MCF 10A (cell line): ENCODE measurements around the gene TMC5. TPM values are rescaled to one million over a fixed set of nuclear protein-coding genes. Genes with fewer than 3 reads are reported as not detected.

Experiments used
- BruUV-seq: library from RNA; stranded (reverse); fragments of 400-500 nt; replicated peaks from 2 replicates; lab custom pipeline; 2021; lab: Mats Ljungman, UMichigan
- CTCF ChIA-PET: fragments of 300-600 bp; sonication (Branson Sonifier 250); formaldehyde crosslinking; extraction: SDS; loops from one replicate; lab custom pipeline; 2021; ENCODE audit warnings: antibody characterized with exemption, inconsistent platforms; lab: Yijun Ruan, JAX
- POLR2A ChIA-PET: fragments of 300-600, 350-650 bp; sonication (Branson Sonifier 250); formaldehyde crosslinking; extraction: SDS; loops from one replicate; lab custom pipeline; 2020; ENCODE audit warnings: antibody characterized with exemption, inconsistent platforms; lab: Yijun Ruan, JAX
- DNase-seq: peaks from one replicate; pipeline ENCODE4 v3.0.0-alpha.2; 2018; ENCODE audit not compliant: unreplicated experiment
- H3K27ac Mint-ChIP-seq: one replicate; pipeline ENCODE4 v1.8.0; 2022; ENCODE audit warnings: mild to moderate bottlenecking, low read depth, mixed read lengths; ENCODE audit not compliant: unreplicated experiment
- H3K27me3 Mint-ChIP-seq: one replicate; pipeline ENCODE4 v1.8.0; 2022; ENCODE audit warnings: mixed read lengths; ENCODE audit not compliant: insufficient read depth, unreplicated experiment
- H3K36me3 Mint-ChIP-seq: one replicate; pipeline ENCODE4 v1.8.0; 2022; ENCODE audit warnings: mild to moderate bottlenecking, moderate library complexity, mixed read lengths; ENCODE audit not compliant: insufficient read depth, unreplicated experiment
- H3K4me1 Mint-ChIP-seq: one replicate; pipeline ENCODE4 v1.8.0; 2022; ENCODE audit warnings: mixed read lengths; ENCODE audit not compliant: insufficient read depth, unreplicated experiment
- H3K4me3 Mint-ChIP-seq: one replicate; pipeline ENCODE4 v1.8.0; 2022; ENCODE audit warnings: mild to moderate bottlenecking, moderate library complexity, mixed read lengths; ENCODE audit not compliant: unreplicated experiment
- H3K9me3 Mint-ChIP-seq: one replicate; pipeline ENCODE4 v1.8.0; 2022; ENCODE audit warnings: mixed read lengths; ENCODE audit not compliant: unreplicated experiment
- intact Hi-C: fragments of 100-400 bp; cut with micrococcal nuclease; formaldehyde crosslinking; loops from 2 replicates; pipeline ENCODE4 v1.14.1; 2022
- total RNA-seq: library from RNA; stranded (reverse); gene quantifications from 2 replicates; pipeline ENCODE4 v1.2.3, GENCODE V29; 2022
- TF ChIP-seq, protein P1 (sequence below): fragments of 200-600 bp; IDR thresholded peaks from one replicate; pipeline ENCODE4 v1.8.0; 2022; ENCODE audit warnings: antibody characterized with exemption, mild to moderate bottlenecking; ENCODE audit not compliant: unreplicated experiment

Gene TMC5
- total RNA-seq, 1 experiment from 2014 or later = 0.16 TPM

DNA sequence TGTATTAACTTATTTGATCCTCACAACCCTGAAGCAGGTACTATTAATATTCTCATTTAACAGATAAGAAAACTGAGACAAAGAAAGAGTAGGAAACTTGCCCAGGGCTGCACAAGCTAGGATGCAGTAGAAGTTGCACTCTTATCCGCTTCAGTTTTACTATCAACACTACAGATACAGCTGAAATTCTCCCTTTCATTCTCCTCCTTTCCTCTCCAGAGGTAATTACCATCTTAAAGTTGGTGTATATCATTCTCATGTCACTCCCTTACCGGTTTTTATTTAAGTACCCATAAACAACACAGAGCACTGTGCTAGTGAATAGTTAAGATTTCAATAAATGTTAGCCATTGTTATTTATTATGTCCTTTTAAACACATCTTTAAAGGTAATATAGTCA lies 100.7 kb downstream of the TMC5 start:
- ChIA-PET POLR2A (interaction anchor here (1.1 to 2.1 kb wide), 2 partner anchors 10 to 37 kb away, joined by 3 to 9 read pairs; partner anchors contain the start of gene VPS35L), CTCF (interaction anchor here (0.7 to 3.0 kb wide), 4 partner anchors 15 to 409 kb away, joined by 3 to 11 read pairs (median 5); no protein-coding TSS in a partner anchor)
- H3K36me3 Mint-ChIP-seq = peaks cover 47% of the 10 kb centered on the region
- no TSS peak for BruUV-seq
- H3K4me1 Mint-ChIP-seq = peaks cover 41% of the 10 kb centered on the region
- no peaks in the 10 kb centered on the region for H3K9me3 Mint-ChIP-seq
- intact Hi-C loops = no loop called here
- no peak overlapping the region for H3K27ac Mint-ChIP-seq
- no peak for DNase-seq
- no peak overlapping the region for H3K4me3 Mint-ChIP-seq
- TF ChIP-seq, protein P1, sequence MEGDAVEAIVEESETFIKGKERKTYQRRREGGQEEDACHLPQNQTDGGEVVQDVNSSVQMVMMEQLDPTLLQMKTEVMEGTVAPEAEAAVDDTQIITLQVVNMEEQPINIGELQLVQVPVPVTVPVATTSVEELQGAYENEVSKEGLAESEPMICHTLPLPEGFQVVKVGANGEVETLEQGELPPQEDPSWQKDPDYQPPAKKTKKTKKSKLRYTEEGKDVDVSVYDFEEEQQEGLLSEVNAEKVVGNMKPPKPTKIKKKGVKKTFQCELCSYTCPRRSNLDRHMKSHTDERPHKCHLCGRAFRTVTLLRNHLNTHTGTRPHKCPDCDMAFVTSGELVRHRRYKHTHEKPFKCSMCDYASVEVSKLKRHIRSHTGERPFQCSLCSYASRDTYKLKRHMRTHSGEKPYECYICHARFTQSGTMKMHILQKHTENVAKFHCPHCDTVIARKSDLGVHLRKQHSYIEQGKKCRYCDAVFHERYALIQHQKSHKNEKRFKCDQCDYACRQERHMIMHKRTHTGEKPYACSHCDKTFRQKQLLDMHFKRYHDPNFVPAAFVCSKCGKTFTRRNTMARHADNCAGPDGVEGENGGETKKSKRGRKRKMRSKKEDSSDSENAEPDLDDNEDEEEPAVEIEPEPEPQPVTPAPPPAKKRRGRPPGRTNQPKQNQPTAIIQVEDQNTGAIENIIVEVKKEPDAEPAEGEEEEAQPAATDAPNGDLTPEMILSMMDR = no peak
- H3K27me3 Mint-ChIP-seq = no peaks in the 10 kb centered on the region

- H3K4me3 Mint-ChIP-seq = peak overlapping the region; percentile 87
- intact Hi-C loops = no loop called here
- no peaks in the 10 kb centered on the region for H3K9me3 Mint-ChIP-seq
- ChIA-PET POLR2A (interaction anchor here (0.7 to 2.4 kb wide), 7 partner anchors 10 to 347 kb away, joined by 3 to 12 read pairs (median 3); partner anchors contain the start of gene VPS35L), CTCF (interaction anchor here (0.6 to 3.0 kb wide), 4 partner anchors 17 to 545 kb away, joined by 3 to 11 read pairs (median 4); no protein-coding TSS in a partner anchor)
- TSS peak; percentile 38 for BruUV-seq
- TF ChIP-seq, protein P1 = no peak
- H3K27ac Mint-ChIP-seq = peak overlapping the region; percentile 85
- peaks cover 45% of the 10 kb centered on the region for H3K4me1 Mint-ChIP-seq
- H3K36me3 Mint-ChIP-seq = peaks cover 27% of the 10 kb centered on the region
- DNase-seq = peak; percentile 28
- H3K27me3 Mint-ChIP-seq = no peaks in the 10 kb centered on the region
Measured at GRCh38 chr16:19520861-19521331, 103.2 kb downstream of the TMC5 start.

DNA sequence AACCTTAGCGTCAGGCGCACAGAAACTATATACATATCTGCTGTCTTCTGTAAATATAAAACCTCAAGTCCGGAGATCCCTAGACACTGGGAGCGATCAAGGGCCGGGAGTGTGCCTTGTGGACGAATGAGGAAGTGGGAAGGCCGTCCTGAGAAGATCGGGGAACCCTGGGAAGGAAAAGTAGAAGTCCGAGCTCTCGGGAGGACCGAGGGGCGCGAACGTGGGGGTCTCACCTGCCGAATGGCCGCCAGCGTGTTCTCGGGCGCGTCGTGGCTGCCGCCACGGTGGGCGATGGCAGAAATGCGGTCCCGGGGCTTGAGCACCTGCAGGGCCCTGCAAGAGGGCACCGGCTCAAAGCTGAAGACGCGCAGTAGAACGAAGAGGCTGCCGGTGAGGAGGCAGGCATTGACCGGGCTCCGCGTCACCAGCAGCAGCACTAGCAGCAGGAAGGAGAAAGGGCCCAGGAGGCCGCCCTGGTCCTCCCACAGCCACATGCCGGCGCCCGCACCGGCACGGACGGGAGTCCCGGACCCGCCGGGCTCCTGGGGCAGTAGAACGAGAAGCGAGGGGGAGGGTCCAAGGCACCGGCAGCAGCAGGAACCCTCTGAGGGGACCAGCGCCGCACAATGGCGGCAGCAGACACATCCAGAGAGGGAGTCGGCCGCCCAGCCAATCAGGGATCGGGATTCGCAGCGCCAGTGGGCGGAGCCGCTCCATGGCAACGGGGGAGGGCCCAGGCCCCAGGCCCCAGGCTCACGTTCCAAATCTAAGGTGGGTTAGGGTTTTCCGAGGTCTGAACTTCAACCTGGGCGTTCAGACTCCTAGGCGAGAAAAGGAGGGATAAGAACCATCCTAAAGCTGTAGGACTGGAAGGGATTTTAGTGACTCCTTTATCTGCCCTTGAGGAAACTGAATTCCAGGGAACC lies 104.1 kb downstream of the TMC5 start, which contains the start of gene GDE1:
TSS of gene GDE1 (minus strand) at position 628 of the 926 bp plus-strand sequence. CDS start at position 494, 134 bp downstream.
- ChIA-PET CTCF (interaction anchor here (0.7 to 1.3 kb wide), 2 partner anchors 133 to 324 kb away, joined by 3 to 5 read pairs; no protein-coding TSS in a partner anchor), POLR2A (interaction anchor here (0.7 to 2.4 kb wide), 10 partner anchors 11 to 731 kb away, joined by 3 to 12 read pairs (median 3); partner anchors contain the start of genes RPS15A and VPS35L)
- H3K27me3 Mint-ChIP-seq = no peaks in the 10 kb centered on the region
- peaks cover 43% of the 10 kb centered on the region for H3K4me1 Mint-ChIP-seq
- TF ChIP-seq, protein P1 = peak; percentile 34
- peak; percentile 90 for DNase-seq
- H3K36me3 Mint-ChIP-seq = peaks cover 19% of the 10 kb centered on the region
- H3K4me3 Mint-ChIP-seq = peak within 1 kb of the TSS; percentile 87
- BruUV-seq = no TSS peak
- H3K9me3 Mint-ChIP-seq = no peaks in the 10 kb centered on the region
- intact Hi-C loops = no loop called here
- H3K27ac Mint-ChIP-seq = peak within 1 kb of the TSS; percentile 85
